Astrocyte (in vitro differentiated cells and primary cell): ENCODE data around the gene PLPP4. TPM values are rescaled to one million over a fixed set of nuclear protein-coding genes. Genes with fewer than 3 reads are reported as not detected.

Experiments
- DNase-seq: peaks from one replicate; pipeline ENCODE4 v3.0.0-alpha.2; 2010; ENCODE audit warnings: low read depth
- FAIRE-seq: peaks from 2 replicates; lab custom pipeline; 2011; peaks lifted over from hg19 to GRCh38; lab: Jason Lieb, UNC
- H2AFZ ChIP-seq: 2 replicates; pipeline ENCODE4 v1.6.0; 2012; ENCODE audit warnings: low read depth, low read length, inconsistent platforms
- H3K27ac ChIP-seq: 2 replicates; pipeline ENCODE4 v1.5.1; 2011; ENCODE audit warnings: low read depth, low read length, inconsistent platforms
- H3K27me3 ChIP-seq: 2 replicates; pipeline ENCODE4 v1.6.0; 2011; ENCODE audit warnings: low read length, inconsistent platforms; ENCODE audit not compliant: insufficient read depth
- H3K36me3 ChIP-seq: 2 replicates; pipeline ENCODE4 v1.5.1; 2011; ENCODE audit warnings: low read length, inconsistent platforms; ENCODE audit not compliant: insufficient read depth
- H3K4me1 ChIP-seq: 2 replicates; pipeline ENCODE4 v1.5.1; 2011; ENCODE audit warnings: low read length, inconsistent platforms; ENCODE audit not compliant: insufficient read depth
- H3K4me2 ChIP-seq: 2 replicates; pipeline ENCODE4 v1.6.0; 2012; ENCODE audit warnings: low read length, inconsistent platforms
- H3K4me3 ChIP-seq: 2 replicates; pipeline ENCODE4 v1.5.1; 2011; ENCODE audit warnings: low read depth, mild to moderate bottlenecking, low read length, inconsistent platforms; ENCODE audit not compliant: insufficient read depth
- H3K79me2 ChIP-seq: 2 replicates; pipeline ENCODE4 v1.6.0; 2012; ENCODE audit warnings: mild to moderate bottlenecking, low read length, inconsistent platforms; ENCODE audit not compliant: insufficient read depth
- H3K9ac ChIP-seq: 2 replicates; pipeline ENCODE4 v1.6.0; 2012; ENCODE audit warnings: mild to moderate bottlenecking, low read length, inconsistent platforms
- H3K9me3 ChIP-seq: 2 replicates; pipeline ENCODE4 v1.5.1; 2012; ENCODE audit warnings: low read depth, mild to moderate bottlenecking, low read length, inconsistent platforms; ENCODE audit not compliant: insufficient read depth
- H4K20me1 ChIP-seq: 2 replicates; pipeline ENCODE4 v1.6.0; 2012; ENCODE audit warnings: low read length, inconsistent platforms; ENCODE audit not compliant: insufficient read depth
- H3K27ac Mint-ChIP-seq: one replicate; pipeline ENCODE4 v1.8.0; 2021; ENCODE audit warnings: mild to moderate bottlenecking, mixed read lengths; ENCODE audit not compliant: unreplicated experiment
- H3K27me3 Mint-ChIP-seq: one replicate; pipeline ENCODE4 v1.8.0; 2021; ENCODE audit warnings: low read depth, mixed read lengths; ENCODE audit not compliant: unreplicated experiment
- H3K36me3 Mint-ChIP-seq: one replicate; pipeline ENCODE4 v1.8.0; 2021; ENCODE audit warnings: low read depth, mixed read lengths; ENCODE audit not compliant: unreplicated experiment
- H3K4me1 Mint-ChIP-seq: one replicate; pipeline ENCODE4 v1.8.0; 2021; ENCODE audit warnings: low read depth, mixed read lengths; ENCODE audit not compliant: unreplicated experiment
- H3K4me3 Mint-ChIP-seq: one replicate; pipeline ENCODE4 v1.8.0; 2021; ENCODE audit warnings: mild to moderate bottlenecking, moderate library complexity, mixed read lengths; ENCODE audit not compliant: unreplicated experiment
- H3K9me3 Mint-ChIP-seq: one replicate; pipeline ENCODE4 v1.8.0; 2021; ENCODE audit warnings: mild to moderate bottlenecking, mixed read lengths; ENCODE audit not compliant: unreplicated experiment
- EZH2 ChIP-seq: IDR thresholded peaks from 2 replicates; pipeline ENCODE4 v1.6.1; 2012; ENCODE audit warnings: mild to moderate bottlenecking, low read length, inconsistent platforms; ENCODE audit not compliant: insufficient read depth
- total RNA-seq: library from RNA; stranded (reverse); gene quantifications from 2 replicates; pipeline ENCODE4 v1.2.1, GENCODE V29; 2021
- TF ChIP-seq, protein P1 (sequence below): IDR thresholded peaks from 2 replicates; pipeline ENCODE4 v1.5.1; 2011; ENCODE audit warnings: low read depth, mild to moderate bottlenecking, inconsistent platforms, low read length, moderate library complexity; ENCODE audit not compliant: insufficient read depth

PLPP4 gene
- total RNA-seq, 1 donor from 2014 or later = 44.1 TPM

DNA sequence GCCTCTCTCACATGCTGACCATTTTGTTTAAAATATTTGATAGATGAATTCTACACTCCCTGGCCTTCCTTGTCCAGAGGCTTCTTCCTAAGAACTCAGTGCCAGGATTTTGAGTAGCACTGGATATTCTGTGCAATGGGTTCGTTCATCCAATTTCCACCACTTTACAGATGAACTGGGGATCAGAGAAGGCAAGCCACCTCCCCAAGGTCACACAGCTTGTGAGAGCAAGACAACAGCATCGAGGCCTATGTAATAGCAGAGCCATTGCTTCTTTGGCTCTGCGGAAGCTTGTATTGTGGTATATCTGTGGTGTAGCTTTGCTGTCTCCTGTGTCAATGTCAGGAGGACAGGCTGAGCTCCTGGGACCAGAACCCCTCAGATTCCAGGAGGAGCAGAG, 140.9 kb downstream of the PLPP4 start:
- Histone ChIP-seq H3K9me3 (no peaks in the 10 kb centered on the region), H4K20me1 (no peaks in the 10 kb centered on the region), H3K4me1 (no peaks in the 10 kb centered on the region), H3K27ac (no peak overlapping the region), H2AFZ (no peak overlapping the region), H3K36me3 (no peaks in the 10 kb centered on the region), H3K9ac (no peak overlapping the region), H3K4me3 (no peak overlapping the region), H3K4me2 (no peak overlapping the region), H3K79me2 (no peaks in the 10 kb centered on the region), H3K27me3 (no peaks in the 10 kb centered on the region)
- Mint-ChIP-seq H3K27ac (no peak overlapping the region), H3K36me3 (peaks cover 18% of the 10 kb centered on the region), H3K9me3 (no peaks in the 10 kb centered on the region), H3K27me3 (peaks cover 8% of the 10 kb centered on the region), H3K4me1 (no peaks in the 10 kb centered on the region), H3K4me3 (no peak overlapping the region)
- TF ChIP-seq, protein P1, sequence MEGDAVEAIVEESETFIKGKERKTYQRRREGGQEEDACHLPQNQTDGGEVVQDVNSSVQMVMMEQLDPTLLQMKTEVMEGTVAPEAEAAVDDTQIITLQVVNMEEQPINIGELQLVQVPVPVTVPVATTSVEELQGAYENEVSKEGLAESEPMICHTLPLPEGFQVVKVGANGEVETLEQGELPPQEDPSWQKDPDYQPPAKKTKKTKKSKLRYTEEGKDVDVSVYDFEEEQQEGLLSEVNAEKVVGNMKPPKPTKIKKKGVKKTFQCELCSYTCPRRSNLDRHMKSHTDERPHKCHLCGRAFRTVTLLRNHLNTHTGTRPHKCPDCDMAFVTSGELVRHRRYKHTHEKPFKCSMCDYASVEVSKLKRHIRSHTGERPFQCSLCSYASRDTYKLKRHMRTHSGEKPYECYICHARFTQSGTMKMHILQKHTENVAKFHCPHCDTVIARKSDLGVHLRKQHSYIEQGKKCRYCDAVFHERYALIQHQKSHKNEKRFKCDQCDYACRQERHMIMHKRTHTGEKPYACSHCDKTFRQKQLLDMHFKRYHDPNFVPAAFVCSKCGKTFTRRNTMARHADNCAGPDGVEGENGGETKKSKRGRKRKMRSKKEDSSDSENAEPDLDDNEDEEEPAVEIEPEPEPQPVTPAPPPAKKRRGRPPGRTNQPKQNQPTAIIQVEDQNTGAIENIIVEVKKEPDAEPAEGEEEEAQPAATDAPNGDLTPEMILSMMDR = no peak
- TF ChIP-seq EZH2 = no peak
- no peak for DNase-seq
- no peak for FAIRE-seq

DNA sequence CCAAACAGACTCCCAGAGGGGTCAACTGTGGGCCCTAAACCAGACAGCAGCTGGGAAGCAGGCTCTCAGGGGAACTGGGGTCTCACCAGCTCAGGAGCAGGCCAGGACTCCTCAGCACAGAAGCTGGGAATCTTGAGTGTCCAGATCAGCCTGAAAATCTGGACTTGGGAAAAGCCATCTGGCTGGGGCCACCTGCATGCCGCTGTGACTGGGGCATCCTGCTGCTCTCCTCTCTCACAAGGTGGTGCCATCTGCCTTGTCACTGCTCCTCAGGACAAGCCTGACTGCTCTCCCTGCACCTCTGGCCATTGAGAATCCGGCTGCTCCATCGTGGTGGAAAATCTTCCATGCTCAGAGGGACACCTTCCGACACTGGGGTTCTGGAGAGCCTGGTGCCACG, 141.4 kb downstream of the PLPP4 start:
- H3K4me1 ChIP-seq = no peaks in the 10 kb centered on the region
- H3K27ac ChIP-seq = no peak overlapping the region
- DNase-seq (no peak), FAIRE-seq (no peak)
- H4K20me1 ChIP-seq = no peaks in the 10 kb centered on the region
- H3K4me2 ChIP-seq = no peak overlapping the region
- peaks cover 16% of the 10 kb centered on the region for H3K36me3 Mint-ChIP-seq
- no peaks in the 10 kb centered on the region for H3K9me3 ChIP-seq
- H2AFZ ChIP-seq = no peak overlapping the region
- no peak overlapping the region for H3K27ac Mint-ChIP-seq
- no peak for TF ChIP-seq EZH2
- TF ChIP-seq, protein P1 = no peak
- no peaks in the 10 kb centered on the region for H3K79me2 ChIP-seq
- no peaks in the 10 kb centered on the region for H3K9me3 Mint-ChIP-seq
- H3K27me3 Mint-ChIP-seq = peaks cover 8% of the 10 kb centered on the region
- no peak overlapping the region for H3K9ac ChIP-seq
- no peak overlapping the region for H3K4me3 ChIP-seq
- H3K4me1 Mint-ChIP-seq = no peaks in the 10 kb centered on the region
- no peaks in the 10 kb centered on the region for H3K27me3 ChIP-seq
- no peaks in the 10 kb centered on the region for H3K36me3 ChIP-seq
- H3K4me3 Mint-ChIP-seq = no peak overlapping the region

DNA sequence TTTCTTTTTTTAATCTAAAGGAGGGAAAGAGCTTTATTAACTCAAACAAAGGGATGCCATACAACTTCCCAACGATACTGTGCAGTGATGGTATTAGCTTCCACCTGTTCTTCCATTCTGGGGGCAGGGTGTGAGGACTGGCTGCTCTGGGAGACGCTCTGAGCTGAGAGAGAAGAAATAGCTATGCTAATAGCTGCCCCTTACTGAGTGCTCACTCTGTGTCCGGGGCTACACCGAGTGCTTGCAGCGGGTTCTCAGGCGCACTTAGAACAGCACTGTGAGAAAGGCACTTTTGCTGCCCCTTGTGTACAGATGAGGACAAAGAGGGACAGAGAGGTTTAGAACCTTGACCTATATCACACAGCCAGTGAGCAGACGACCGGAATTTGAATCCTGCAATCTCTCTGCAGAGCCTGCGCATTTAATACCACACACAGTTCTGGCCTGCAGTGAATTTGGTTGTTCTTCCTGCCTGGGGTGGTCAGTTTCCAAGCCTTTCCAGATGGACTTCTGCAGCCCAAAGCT, 142.2 kb downstream of the PLPP4 start:
- peak overlapping the region; percentile 29 for H3K27ac Mint-ChIP-seq
- no peaks in the 10 kb centered on the region for H3K4me1 Mint-ChIP-seq
- no peak for DNase-seq
- H3K9me3 Mint-ChIP-seq = no peaks in the 10 kb centered on the region
- no peaks in the 10 kb centered on the region for H3K36me3 ChIP-seq
- peaks cover 9% of the 10 kb centered on the region for H3K36me3 Mint-ChIP-seq
- H3K27me3 Mint-ChIP-seq = peaks cover 8% of the 10 kb centered on the region
- H2AFZ ChIP-seq = no peak overlapping the region
- no peaks in the 10 kb centered on the region for H3K9me3 ChIP-seq
- H4K20me1 ChIP-seq = no peaks in the 10 kb centered on the region
- H3K27me3 ChIP-seq = no peaks in the 10 kb centered on the region
- H3K4me3 ChIP-seq = no peak overlapping the region
- no peaks in the 10 kb centered on the region for H3K4me1 ChIP-seq
- no peak overlapping the region for H3K4me2 ChIP-seq
- no peak for TF ChIP-seq EZH2
- TF ChIP-seq, protein P1 = no peak
- H3K79me2 ChIP-seq = no peaks in the 10 kb centered on the region
- no peak overlapping the region for H3K4me3 Mint-ChIP-seq
- no peak overlapping the region for H3K27ac ChIP-seq
- FAIRE-seq = no peak
- no peak overlapping the region for H3K9ac ChIP-seq
